ENCODE measurements around the gene ZHX3. TPM values are rescaled to one million over a fixed set of nuclear protein-coding genes. Genes with fewer than 3 reads are reported as not detected.

ZHX3 gene
- total and polyA plus RNA-seq, 8 donors: 6.6 to 59.3 (median 18.7) TPM

DNA sequence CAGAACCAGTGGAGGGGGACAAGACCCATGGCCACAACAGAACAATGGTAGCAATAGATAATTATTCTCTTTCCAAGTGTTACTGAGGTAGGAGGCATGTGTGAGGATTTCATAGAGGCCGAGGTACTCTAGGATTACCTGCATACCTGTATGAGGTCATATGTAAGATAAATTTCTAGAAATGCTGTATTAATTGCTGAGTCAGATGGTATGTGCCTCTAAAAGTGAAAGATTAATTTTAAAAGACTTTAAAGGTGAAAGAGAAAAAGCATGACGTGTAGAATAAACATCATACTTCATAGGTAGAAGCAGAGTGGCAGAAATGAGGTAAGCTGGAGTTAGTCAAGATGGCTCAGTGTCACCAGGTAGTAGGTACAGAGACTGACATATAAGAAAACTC is 51.6 kb downstream of the ZHX3 start:
- Histone ChIP-seq H3K4me1 (peaks cover 0 to 19% (median 8%) of the 10 kb centered on the region in 4 donors), H3K9me3 (no peaks in the 10 kb centered on the region), H3K4me3 (no peak overlapping the region), H3K36me3 (peaks cover 0 to 19% (median 12%) of the 10 kb centered on the region in 4 donors), H3K27me3 (no peaks in the 10 kb centered on the region), H3K27ac (no peak overlapping the region)
- 77 to 87% (median 82%) methylated on average over 2 of the region's 2 CpGs for WGBS, 5 donors
- TF ChIP-seq, protein P1, sequence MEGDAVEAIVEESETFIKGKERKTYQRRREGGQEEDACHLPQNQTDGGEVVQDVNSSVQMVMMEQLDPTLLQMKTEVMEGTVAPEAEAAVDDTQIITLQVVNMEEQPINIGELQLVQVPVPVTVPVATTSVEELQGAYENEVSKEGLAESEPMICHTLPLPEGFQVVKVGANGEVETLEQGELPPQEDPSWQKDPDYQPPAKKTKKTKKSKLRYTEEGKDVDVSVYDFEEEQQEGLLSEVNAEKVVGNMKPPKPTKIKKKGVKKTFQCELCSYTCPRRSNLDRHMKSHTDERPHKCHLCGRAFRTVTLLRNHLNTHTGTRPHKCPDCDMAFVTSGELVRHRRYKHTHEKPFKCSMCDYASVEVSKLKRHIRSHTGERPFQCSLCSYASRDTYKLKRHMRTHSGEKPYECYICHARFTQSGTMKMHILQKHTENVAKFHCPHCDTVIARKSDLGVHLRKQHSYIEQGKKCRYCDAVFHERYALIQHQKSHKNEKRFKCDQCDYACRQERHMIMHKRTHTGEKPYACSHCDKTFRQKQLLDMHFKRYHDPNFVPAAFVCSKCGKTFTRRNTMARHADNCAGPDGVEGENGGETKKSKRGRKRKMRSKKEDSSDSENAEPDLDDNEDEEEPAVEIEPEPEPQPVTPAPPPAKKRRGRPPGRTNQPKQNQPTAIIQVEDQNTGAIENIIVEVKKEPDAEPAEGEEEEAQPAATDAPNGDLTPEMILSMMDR (IDR thresholded peaks at IDR 0.05): no peak
- TF ChIP-seq POLR2AphosphoS5 (IDR thresholded peaks at IDR 0.05): no peak
- no peak for TF ChIP-seq EP300 (IDR thresholded peaks at IDR 0.05)
- no peak for TF ChIP-seq POLR2A (IDR thresholded peaks at IDR 0.05)
- no peak for DNase-seq
- intact Hi-C loops (cut with DNase I; ENCODE audit: low total_unique reads): no loop called here

DNA sequence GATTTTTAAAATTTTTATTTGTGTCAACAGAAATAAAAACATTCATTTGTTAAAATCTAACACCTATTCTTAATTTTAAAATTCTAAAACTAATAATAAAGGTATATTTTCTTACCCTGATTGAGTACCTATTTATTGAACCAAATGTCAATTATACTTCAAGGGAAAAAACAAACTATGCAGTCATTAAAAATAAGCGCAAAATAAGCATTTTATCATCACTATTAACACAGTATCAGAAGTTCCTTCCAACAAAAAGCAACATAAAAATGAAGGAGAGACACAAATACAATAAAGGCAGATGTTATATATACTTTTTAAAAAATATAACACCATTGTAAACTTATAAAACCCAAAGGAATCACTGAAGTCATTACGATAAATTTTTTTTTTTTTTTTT is 52.7 kb downstream of the ZHX3 start:
- no peak overlapping the region for H3K4me3 ChIP-seq
- H3K9me3 ChIP-seq: no peaks in the 10 kb centered on the region
- no peak for DNase-seq
- peaks cover 0 to 19% (median 8%) of the 10 kb centered on the region in 4 donors for H3K4me1 ChIP-seq
- no peak overlapping the region for H3K27ac ChIP-seq
- peaks cover 0 to 19% (median 12%) of the 10 kb centered on the region in 4 donors for H3K36me3 ChIP-seq
- WGBS, 5 donors: 93 to 99% (median 97%) methylated on average over 2 of the region's 2 CpGs
- intact Hi-C loops (cut with DNase I; ENCODE audit: low total_unique reads): no loop called here
- TF ChIP-seq EP300 (IDR thresholded peaks at IDR 0.05) (no peak), POLR2AphosphoS5 (IDR thresholded peaks at IDR 0.05) (no peak), POLR2A (IDR thresholded peaks at IDR 0.05) (no peak)
- TF ChIP-seq, protein P1 (IDR thresholded peaks at IDR 0.05): no peak
- no peaks in the 10 kb centered on the region for H3K27me3 ChIP-seq

DNA sequence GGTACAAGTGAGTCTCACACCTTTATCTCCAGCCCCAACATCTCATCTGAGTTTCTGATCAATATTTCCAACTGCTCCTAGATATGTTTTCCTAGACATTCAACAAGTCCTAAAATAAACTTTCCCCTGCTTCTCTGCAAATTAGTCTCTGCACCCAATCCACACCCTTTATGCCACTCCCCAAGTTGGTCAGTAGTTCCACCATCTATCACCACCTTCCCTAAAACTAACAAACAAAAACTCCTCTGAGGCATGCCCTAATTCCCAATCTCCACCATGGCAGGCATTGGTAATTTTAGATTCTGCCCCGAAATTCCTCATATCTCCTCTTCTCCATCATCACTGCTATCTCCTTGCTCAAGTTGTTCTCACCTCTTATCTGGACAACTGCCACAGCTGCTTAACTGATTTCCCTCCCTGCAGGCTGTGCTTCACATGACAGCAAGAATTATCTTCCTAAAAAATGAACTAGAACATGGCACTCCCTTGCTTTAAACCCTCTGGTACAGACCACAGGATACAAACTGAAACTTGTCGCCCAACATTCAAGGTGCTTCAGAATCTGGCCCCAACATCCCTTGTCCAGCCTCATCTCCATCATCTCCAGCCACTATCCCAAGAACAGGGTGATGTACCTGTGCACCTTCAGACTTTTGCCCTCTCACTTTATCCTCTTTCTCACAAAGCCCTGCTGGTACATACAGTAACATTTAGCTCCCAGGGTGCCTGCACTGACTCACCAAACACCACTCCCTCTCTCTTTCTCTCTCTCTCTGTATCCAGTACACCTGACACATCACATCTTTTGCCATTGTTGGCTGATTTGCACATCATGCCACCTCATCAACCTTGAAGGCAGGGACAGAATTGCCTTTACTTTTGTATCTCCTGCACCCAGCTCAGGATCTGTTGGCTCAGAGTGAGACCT is 55.5 kb downstream of the ZHX3 start:
- Histone ChIP-seq H3K9me3 (no peaks in the 10 kb centered on the region), H3K27me3 (no peaks in the 10 kb centered on the region), H3K4me1 (peaks cover 0 to 22% (median 6%) of the 10 kb centered on the region in 4 donors), H3K36me3 (peaks cover 0 to 6% (median 2%) of the 10 kb centered on the region in 4 donors), H3K27ac (no peak overlapping the region), H3K4me3 (no peak overlapping the region)
- no peak for DNase-seq
- TF ChIP-seq POLR2A (IDR thresholded peaks at IDR 0.05): no peak
- TF ChIP-seq, protein P1 (IDR thresholded peaks at IDR 0.05): no peak
- no peak for TF ChIP-seq EP300 (IDR thresholded peaks at IDR 0.05)
- no peak for TF ChIP-seq POLR2AphosphoS5 (IDR thresholded peaks at IDR 0.05)
- intact Hi-C loops (cut with DNase I; ENCODE audit: low total_unique reads): no loop called here
- 76 to 83% (median 80%) methylated on average over 2 of the region's 2 CpGs for WGBS, 5 donors

DNA sequence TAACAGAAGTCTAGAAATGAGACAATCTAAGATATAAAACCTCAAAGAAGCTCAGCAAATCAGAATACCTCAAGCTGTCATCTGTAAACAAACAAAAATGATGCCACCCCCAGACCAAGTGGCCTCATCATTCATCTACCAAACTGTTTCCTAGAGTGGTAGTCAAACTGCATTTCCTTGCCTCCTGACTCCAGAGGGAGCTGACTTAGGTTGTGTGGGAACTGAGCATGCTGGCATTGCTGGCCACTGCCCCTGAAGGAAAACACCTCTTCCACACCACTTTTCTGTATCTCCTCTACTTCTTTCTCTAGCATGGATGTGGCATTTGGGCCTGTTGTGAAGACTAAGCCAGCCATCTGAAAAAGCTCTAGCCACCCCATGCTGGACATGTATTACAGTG is 56.3 kb downstream of the ZHX3 start:
- no peak for DNase-seq
- Histone ChIP-seq H3K9me3 (no peaks in the 10 kb centered on the region), H3K4me1 (peaks cover 0 to 29% (median 6%) of the 10 kb centered on the region in 4 donors), H3K4me3 (no peak overlapping the region), H3K27me3 (no peaks in the 10 kb centered on the region), H3K36me3 (peaks cover 0 to 6% (median 0%) of the 10 kb centered on the region in 4 donors), H3K27ac (peak overlapping the region in 1 of 5 donors; percentile 14)
- TF ChIP-seq, protein P1 (IDR thresholded peaks at IDR 0.05): no peak
- TF ChIP-seq EP300 (IDR thresholded peaks at IDR 0.05): no peak
- no peak for TF ChIP-seq POLR2AphosphoS5 (IDR thresholded peaks at IDR 0.05)
- TF ChIP-seq POLR2A (IDR thresholded peaks at IDR 0.05): no peak
- intact Hi-C loops (cut with DNase I; ENCODE audit: low total_unique reads): no loop called here

Data from stomach (tissue), 9 donors.